HepG2 (cell line): ENCODE results near the gene RXFP1. TPM values are rescaled to one million over a fixed set of nuclear protein-coding genes. Genes with fewer than 3 reads are reported as not detected.

Experiments used
- ATAC-seq: fragments of 200-7000 bp; cut with Tn5 transposase; 3 replicates; pipeline ENCODE4 v1.9.1; 2020; ENCODE audit warnings: mild to moderate bottlenecking, moderate library complexity
- BruUV-seq: library from RNA; stranded (reverse); fragments of 400-500 nt; replicated peaks from 2 replicates; lab custom pipeline; 2021; lab: Mats Ljungman, UMichigan
- CTCF ChIA-PET: fragments of 300-600 bp; formaldehyde crosslinking; extraction: SDS; loops from one replicate; lab custom pipeline; 2021; ENCODE audit warnings: low total read pairs, inconsistent platforms, low intra/inter-chr PET ratio; lab: Yijun Ruan, JAX
- POLR2A ChIA-PET: fragments of 350-600 bp; sonication (Branson Sonifier 250); formaldehyde crosslinking; loops from one replicate; lab custom pipeline; 2020; ENCODE audit warnings: antibody characterized with exemption, inconsistent platforms; lab: Yijun Ruan, JAX
- DNase-seq: peaks from one replicate; pipeline ENCODE4 v3.0.0-alpha.2; 2015; ENCODE audit warnings: low spot score
- FAIRE-seq: peaks from 3 replicates; lab custom pipeline; 2011; peaks lifted over from hg19 to GRCh38; lab: Jason Lieb, UNC
- H2AFZ ChIP-seq: one replicate; pipeline ENCODE4 v1.6.1; 2011; ENCODE audit warnings: low read length, inconsistent platforms
- H3K27ac ChIP-seq: fragments of 300-600 bp; 3 replicates; pipeline ENCODE4 v1.8.0; 2011; ENCODE audit warnings: mixed run types, mild to moderate bottlenecking, mixed read lengths, low read length, inconsistent platforms; ENCODE audit not compliant: insufficient read depth; ENCODE audit errors: extremely low read length
- H3K27me3 ChIP-seq, 2 experiments: fragments of 200-600 bp in 1 of 2; 2 replicates in 1 of 2; 3 replicates in 1 of 2; pipeline versions ENCODE4 v1.6.0 to v1.8.0; 2011; ENCODE audit warnings: low read length in 2 of 2, mild to moderate bottlenecking in 2 of 2, moderate library complexity in 2 of 2, inconsistent platforms in 1 of 2; ENCODE audit not compliant: insufficient read depth in 2 of 2, control insufficient read depth in 1 of 2
- H3K36me3 ChIP-seq, 2 experiments: fragments of 200-600 bp in 1 of 2; replicated peaks in 1 of 2; 2 replicates in 1 of 2; 3 replicates in 1 of 2; pipeline versions ENCODE4 v1.5.1 to v1.8.0; 2011; ENCODE audit warnings: low read length in 2 of 2, inconsistent platforms in 1 of 2; ENCODE audit not compliant: insufficient read depth in 2 of 2, control insufficient read depth in 1 of 2
- H3K4me1 ChIP-seq: 2 replicates; pipeline ENCODE4 v1.5.1; 2012; ENCODE audit warnings: low read length, inconsistent platforms; ENCODE audit not compliant: insufficient read depth
- H3K4me2 ChIP-seq: 2 replicates; pipeline ENCODE4 v1.6.0; 2011; ENCODE audit warnings: low read depth, low read length, inconsistent platforms
- H3K4me3 ChIP-seq, 3 experiments: fragments of 200-600 bp in 1 of 3; sonication (generic), shearing (Covaris generic) in 1 of 3; replicated peaks in 1 of 3; 2 replicates each; pipeline ENCODE4 v1.5.1; 2011 to 2016; ENCODE audit warnings: low read length in 3 of 3, inconsistent platforms in 2 of 3, low read depth in 2 of 3, mild to moderate bottlenecking in 2 of 3, control low read depth in 1 of 3, mixed read lengths in 1 of 3; ENCODE audit not compliant: insufficient read depth in 1 of 3
- H3K79me2 ChIP-seq: one replicate; pipeline ENCODE4 v1.6.1; 2011; ENCODE audit warnings: low read length, inconsistent platforms; ENCODE audit not compliant: insufficient read depth
- H3K9ac ChIP-seq: 2 replicates; pipeline ENCODE4 v1.6.0; 2011; ENCODE audit warnings: mild to moderate bottlenecking, low read depth, low read length, inconsistent platforms; ENCODE audit not compliant: insufficient read depth
- H3K9me3 ChIP-seq: 2 replicates; pipeline ENCODE4 v1.5.1; 2012; ENCODE audit warnings: mild to moderate bottlenecking, low read length
- H4K20me1 ChIP-seq: 2 replicates; pipeline ENCODE4 v1.6.0; 2011; ENCODE audit warnings: inconsistent platforms, mild to moderate bottlenecking, low read length, moderate library complexity; ENCODE audit not compliant: insufficient read depth
- ARNT2 ChIP-seq: sonication (generic); formaldehyde crosslinking; IDR thresholded peaks from 2 replicates; pipeline ENCODE4 v1.8.0; 2022; ENCODE audit warnings: mild to moderate bottlenecking, low read depth, missing genetic modification reagents, moderate library complexity
- SKIL ChIP-seq: sonication (generic); formaldehyde crosslinking; IDR thresholded peaks from 2 replicates; pipeline ENCODE4 v1.8.0; 2022; ENCODE audit warnings: missing genetic modification reagents, mild to moderate bottlenecking, moderate library complexity, borderline replicate concordance
- ZBTB39 ChIP-seq: sonication (generic); formaldehyde crosslinking; IDR thresholded peaks from 2 replicates; pipeline ENCODE4 v1.5.0; 2020; ENCODE audit warnings: missing genetic modification reagents
- WGBS: methylation state at CpG from one replicate; pipeline ENCODE4 v1.1.6; 2017; ENCODE audit warnings: low lambda C conversion rate; 5-methylcytosine and 5-hydroxymethylcytosine counted together
- in situ Hi-C: cut with HindIII; loops from 2 replicates; pipeline ENCODE4 v1.10.0; 2017; ENCODE audit warnings: low pct_unique_long_range_greater_than_20kb; ENCODE audit not compliant: extremely low pct_ligation_motif_present
- intact Hi-C: fragments of 100-400 bp; cut with micrococcal nuclease; formaldehyde crosslinking; loops from one replicate; pipeline ENCODE4 v1.10.0; 2022; ENCODE audit not compliant: unreplicated experiment
- polyA plus RNA-seq, 8 experiments: library from polyadenylated mRNA; depleted of rRNA in 3 of 8; stranded (reverse) in 7 of 8; unstranded in 1 of 8; fragments of >200 nt; fragmentation: Illumina TruSeq in 4 of 8; extraction: Trizol in 4 of 8; gene quantifications; 2 replicates each; pipeline versions ENCODE4 v1.2.1 to v1.2.3, GENCODE V29; 2011 to 2016; ENCODE audit warnings: low read depth in 4 of 8, missing spikeins in 1 of 8, mixed read lengths in 1 of 8; ENCODE audit not compliant: insufficient read depth in 1 of 8
- total RNA-seq, 5 experiments: library from RNA; depleted of rRNA; stranded (reverse); fragments of >200 nt; fragmentation: Illumina TruSeq; extraction: Trizol; gene quantifications; 2 replicates each; pipeline ENCODE4 v1.2.3, GENCODE V29; 2016; ENCODE audit warnings: low read depth in 1 of 5
- TF ChIP-seq, protein P1 (sequence below), 2 experiments: sonication (generic) in 1 of 2; formaldehyde crosslinking in 1 of 2; IDR thresholded peaks; 2 replicates each; pipeline versions ENCODE4 v1.5.1 to v1.6.1; 2011 to 2020; ENCODE audit warnings: borderline replicate concordance in 1 of 2, low read depth in 1 of 2, low read length in 1 of 2, mild to moderate bottlenecking in 1 of 2, missing genetic modification reagents in 1 of 2, moderate library complexity in 1 of 2

The RXFP1 gene
- total and polyA plus RNA-seq, 2 of the 13 experiments (the other 11 are each of a cell fraction or from before 2014, with no cell fraction given): not detected

DNA sequence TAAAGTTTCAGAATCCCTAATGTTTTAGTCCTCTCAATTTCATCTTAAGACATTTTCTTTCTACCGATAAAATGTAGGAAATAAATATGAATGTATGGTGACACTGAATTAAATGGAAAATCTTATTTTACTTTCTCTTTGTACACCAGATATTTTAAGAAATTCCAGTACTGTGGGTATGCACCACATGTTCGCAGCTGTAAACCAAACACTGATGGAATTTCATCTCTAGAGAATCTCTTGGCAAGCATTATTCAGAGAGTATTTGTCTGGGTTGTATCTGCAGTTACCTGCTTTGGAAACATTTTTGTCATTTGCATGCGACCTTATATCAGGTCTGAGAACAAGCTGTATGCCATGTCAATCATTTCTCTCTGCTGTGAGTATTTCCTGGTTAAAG is 123.1 kb downstream of the RXFP1 start:
- POLR2A ChIA-PET: no interaction called here
- Histone ChIP-seq H2AFZ (no peak overlapping the region), H3K4me1 (no peaks in the 10 kb centered on the region), H4K20me1 (no peaks in the 10 kb centered on the region), H3K27me3 (peaks cover 0 to 1% of the 10 kb centered on the region in 2 experiments; a peak in 2 of 5 replicates), H3K9ac (no peak overlapping the region), H3K4me3 (no peak overlapping the region), H3K4me2 (no peak overlapping the region), H3K36me3 (no peaks in the 10 kb centered on the region), H3K27ac (no peak overlapping the region), H3K9me3 (no peaks in the 10 kb centered on the region), H3K79me2 (no peaks in the 10 kb centered on the region)
- FAIRE-seq (no peak), ATAC-seq (no peak), DNase-seq (no peak)
- in situ Hi-C loops: no loop called here
- CTCF ChIA-PET: no interaction called here
- TF ChIP-seq ARNT2 (CRISPR knock-in tag) (no peak), SKIL (CRISPR knock-in tag) (no peak), ZBTB39 (no peak)
- TF ChIP-seq, protein P1, sequence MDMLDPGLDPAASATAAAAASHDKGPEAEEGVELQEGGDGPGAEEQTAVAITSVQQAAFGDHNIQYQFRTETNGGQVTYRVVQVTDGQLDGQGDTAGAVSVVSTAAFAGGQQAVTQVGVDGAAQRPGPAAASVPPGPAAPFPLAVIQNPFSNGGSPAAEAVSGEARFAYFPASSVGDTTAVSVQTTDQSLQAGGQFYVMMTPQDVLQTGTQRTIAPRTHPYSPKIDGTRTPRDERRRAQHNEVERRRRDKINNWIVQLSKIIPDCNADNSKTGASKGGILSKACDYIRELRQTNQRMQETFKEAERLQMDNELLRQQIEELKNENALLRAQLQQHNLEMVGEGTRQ (IDR thresholded peaks at IDR 0.05; ENCODE audit: low read depth, low read length): no peak
- TF ChIP-seq, protein P1 (CRISPR knock-in tag; IDR thresholded peaks at IDR 0.05; ENCODE audit: borderline replicate concordance): no peak
- 44% methylated on average over 3 of the region's 3 CpGs for WGBS
- no TSS peak for BruUV-seq
- intact Hi-C loops: no loop called here
